HG03520 (cell line): ENCODE measurements around the gene RAB11FIP4.

Experiments used
- ATAC-seq: cut with Tn5 transposase; IDR thresholded peaks from one replicate; pipeline ENCODE4 v1.9.1; 2021; ENCODE audit warnings: mild to moderate bottlenecking, moderate library complexity; ENCODE audit not compliant: unreplicated experiment

Gene RAB11FIP4

DNA sequence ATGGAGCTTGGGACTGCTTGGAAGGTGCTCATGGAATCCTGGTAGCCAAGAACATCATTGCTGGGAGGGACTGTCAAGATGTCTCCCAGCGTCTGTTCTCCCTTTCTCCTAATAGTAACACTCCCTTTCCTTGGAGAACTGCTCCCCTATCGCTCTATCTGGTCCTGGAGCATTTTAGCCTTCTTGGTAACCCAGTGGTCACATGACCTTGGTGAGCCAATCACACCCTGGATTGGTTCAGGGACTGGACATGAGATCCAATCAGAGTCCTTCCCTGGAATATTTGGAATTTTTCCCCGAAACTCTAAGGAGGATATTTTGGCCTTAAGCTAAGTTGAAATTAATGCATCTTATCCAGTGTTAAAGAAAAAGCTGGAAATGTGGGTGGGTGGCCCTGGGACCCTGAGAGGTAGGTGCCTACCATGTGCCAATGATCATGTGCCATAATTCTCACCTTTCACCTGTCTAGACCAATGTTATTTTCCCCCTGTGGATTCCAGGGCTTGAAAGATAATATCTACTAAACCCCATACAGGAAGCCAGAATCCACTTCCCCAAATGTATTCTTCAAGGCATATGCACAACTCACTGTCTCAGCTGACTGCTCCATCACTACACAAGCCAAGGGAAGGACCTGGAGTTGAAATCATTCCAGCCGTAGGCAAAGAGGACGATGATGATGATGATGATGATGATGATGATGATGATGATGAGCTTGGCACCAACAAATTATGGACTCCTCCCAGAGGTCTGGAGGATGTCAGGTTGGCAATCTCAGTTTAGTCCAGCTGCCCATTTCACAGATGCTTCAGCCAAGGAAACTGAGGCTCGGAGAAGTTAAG, 193.2 kb downstream of the RAB11FIP4 start:
- ATAC-seq, result no peak

DNA sequence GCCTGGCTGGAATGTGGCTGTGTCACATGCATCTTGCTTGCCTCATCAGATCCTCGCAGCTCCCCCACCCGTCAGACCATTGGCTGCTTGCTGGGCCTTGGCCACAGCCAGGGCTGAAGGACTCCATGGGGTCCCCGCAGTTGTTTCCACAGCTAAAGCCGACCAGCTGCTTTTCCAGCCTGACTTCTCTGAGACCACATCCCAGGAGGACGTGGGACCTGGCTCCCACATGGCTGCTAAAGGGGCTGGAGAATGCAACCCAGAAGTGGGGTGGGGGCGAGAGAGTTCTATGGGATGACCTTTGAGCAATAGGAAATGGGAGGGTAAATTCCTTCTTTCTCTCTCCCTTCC, 193.8 kb downstream of the RAB11FIP4 start:
- no peak for ATAC-seq

DNA sequence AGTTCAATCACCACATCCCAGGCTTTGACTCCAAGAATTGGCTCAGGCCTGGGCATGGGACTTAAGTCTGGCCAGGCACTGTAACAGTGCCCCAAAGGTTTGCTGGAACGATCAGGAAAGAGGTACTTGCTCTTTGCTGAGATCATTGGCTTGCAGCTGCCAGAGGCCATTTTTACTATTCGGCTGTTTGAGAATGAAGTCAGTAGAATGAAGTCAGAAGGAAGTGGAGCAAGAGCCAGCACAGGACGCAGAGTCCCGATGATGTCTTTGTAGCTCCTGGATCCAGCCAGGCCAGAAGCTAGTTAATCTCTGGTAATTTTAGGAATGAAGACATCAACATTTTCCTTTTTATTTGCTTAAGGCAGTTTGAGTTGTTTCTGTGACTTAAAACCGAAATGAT, 195.5 kb downstream of the RAB11FIP4 start:
- ATAC-seq, result no peak

DNA sequence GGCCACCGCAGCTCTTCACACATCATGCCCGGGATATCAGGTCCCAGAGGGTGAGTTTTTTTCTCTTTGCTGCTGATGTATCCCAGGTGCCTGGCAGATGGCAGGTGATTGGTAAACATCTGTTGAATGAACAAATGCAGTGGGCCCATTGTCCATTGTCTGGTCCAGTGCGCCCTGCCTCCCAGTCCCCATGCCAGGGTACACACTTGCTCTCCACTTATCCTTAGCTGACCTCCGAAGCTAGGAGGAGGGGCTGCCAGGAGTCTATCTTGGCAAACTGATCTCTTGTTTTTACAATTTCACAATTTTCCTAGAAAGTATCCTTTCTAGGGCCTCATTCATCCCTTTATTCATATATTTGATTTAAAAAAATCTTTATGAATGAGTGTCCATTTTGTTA, 196.0 kb downstream of the RAB11FIP4 start:
- ATAC-seq, result no peak
